GM12864 (cell line): ENCODE measurements around the gene NUDCD2.
"Not testable (repeated sequence)": the region's sequence is repeated elsewhere in the genome, so short reads cannot be mapped to it uniquely, and the experiment has no call there.

Experiments used
- DNase-seq: peaks from one replicate; pipeline ENCODE4 v3.0.0-alpha.2; 2011; ENCODE audit warnings: low read depth
- H3K4me3 ChIP-seq: 2 replicates; pipeline ENCODE4 v1.5.1; 2011; ENCODE audit warnings: mild to moderate bottlenecking, low read depth, low read length, control low read depth
- CTCF ChIP-seq: IDR thresholded peaks from 2 replicates; pipeline ENCODE4 v1.5.1; 2011; ENCODE audit warnings: low read depth, mild to moderate bottlenecking, moderate library complexity, low read length, control low read depth, inconsistent platforms; ENCODE audit errors: missing control alignments

NUDCD2 gene

GRCh38 chr5:163456029-163456589 is 3.8 kb downstream of the NUDCD2 start:
- TF ChIP-seq CTCF = no peak
- DNase-seq = no peak

GRCh38 chr5:163455406-163455805 is 4.5 kb downstream of the NUDCD2 start:
- not testable (repeated sequence) for H3K4me3 ChIP-seq, DNase-seq

More at GRCh38 chr5:163456029-163456589, 3.8 kb downstream of the NUDCD2 start:
- no peak overlapping the region for H3K4me3 ChIP-seq

- no peak overlapping the region for H3K4me3 ChIP-seq
- no peak for TF ChIP-seq CTCF
- DNase-seq = no peak
These were observed 6.2 kb downstream of the NUDCD2 start for GRCh38 chr5:163453705-163454104.

GRCh38 chr5:163451489-163451888 is 8.4 kb downstream of the NUDCD2 start:
- H3K4me3 ChIP-seq = no peak overlapping the region
- no peak for DNase-seq
- no peak for TF ChIP-seq CTCF

GRCh38 chr5:163448491-163448890 is 11.4 kb downstream of the NUDCD2 start:
- no peak for TF ChIP-seq CTCF
- H3K4me3 ChIP-seq = no peak overlapping the region
- DNase-seq = no peak

GRCh38 chr5:163447875-163448274 is 12.0 kb downstream of the NUDCD2 start:
- DNase-seq = no peak
- TF ChIP-seq CTCF = no peak
- H3K4me3 ChIP-seq = no peak overlapping the region

- H3K4me3 ChIP-seq = no peak overlapping the region
- TF ChIP-seq CTCF = no peak
- DNase-seq = no peak
These were observed 12.7 kb downstream of the NUDCD2 start for GRCh38 chr5:163447191-163447590.

- H3K4me3 ChIP-seq = no peak overlapping the region
- DNase-seq = no peak
- TF ChIP-seq CTCF = no peak
These were observed 14.6 kb downstream of the NUDCD2 start for GRCh38 chr5:163445345-163445744.
